NCI-H526 (cell line): Measurements from ENCODE around the gene MAPK8IP3.
A peak's percentile ranks its signal among the peaks of the same experiment; 100 is the strongest.

ENCODE experiments used
- DNase-seq, 2 experiments: peaks; one replicate each; lab custom pipeline; 2025; lab: John Stamatoyannopoulos, UW

Gene MAPK8IP3

DNA sequence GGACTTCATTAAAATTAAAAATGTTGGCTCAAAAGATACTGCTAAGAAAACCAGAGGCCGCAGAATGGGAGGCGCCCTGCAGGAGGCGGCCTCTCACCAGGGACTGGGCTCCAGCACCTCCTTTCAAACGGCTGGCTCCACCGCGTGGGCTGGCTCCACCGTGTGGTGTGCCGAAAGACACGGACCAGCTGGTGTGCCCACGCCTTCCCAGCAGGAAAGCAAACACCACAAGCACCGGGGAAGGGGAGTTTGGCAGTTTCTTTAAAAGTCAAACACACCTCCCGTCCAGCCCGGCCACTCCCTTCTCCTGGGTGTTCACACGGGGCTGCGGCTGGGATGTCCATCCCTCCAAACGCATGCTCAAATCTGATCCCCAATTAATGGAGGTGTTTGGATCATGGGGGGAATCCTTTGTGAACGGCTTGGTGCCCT lies 106.8 kb downstream of the MAPK8IP3 start:
- peak; percentile 3 to 67 for DNase-seq

DNA sequence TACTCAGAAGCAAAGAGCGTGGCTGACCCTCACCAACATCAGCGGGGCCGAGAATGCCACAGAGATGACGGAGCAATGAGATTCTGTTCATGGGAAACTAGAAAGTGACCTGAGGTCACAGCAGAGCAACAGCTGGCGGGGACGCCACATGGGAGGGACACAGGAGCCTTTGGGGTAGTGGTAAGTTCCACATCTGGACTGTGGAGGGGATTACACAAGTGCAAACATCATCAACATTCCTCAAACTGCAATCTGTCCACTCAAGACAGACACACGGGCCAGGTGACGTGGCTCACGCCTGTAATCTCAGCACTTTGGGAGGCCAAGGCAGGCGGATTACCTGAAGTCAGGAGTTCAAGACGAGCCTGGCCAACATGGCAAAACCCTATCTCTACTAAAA lies 109.5 kb downstream of the MAPK8IP3 start:
- DNase-seq, result no peak

DNA sequence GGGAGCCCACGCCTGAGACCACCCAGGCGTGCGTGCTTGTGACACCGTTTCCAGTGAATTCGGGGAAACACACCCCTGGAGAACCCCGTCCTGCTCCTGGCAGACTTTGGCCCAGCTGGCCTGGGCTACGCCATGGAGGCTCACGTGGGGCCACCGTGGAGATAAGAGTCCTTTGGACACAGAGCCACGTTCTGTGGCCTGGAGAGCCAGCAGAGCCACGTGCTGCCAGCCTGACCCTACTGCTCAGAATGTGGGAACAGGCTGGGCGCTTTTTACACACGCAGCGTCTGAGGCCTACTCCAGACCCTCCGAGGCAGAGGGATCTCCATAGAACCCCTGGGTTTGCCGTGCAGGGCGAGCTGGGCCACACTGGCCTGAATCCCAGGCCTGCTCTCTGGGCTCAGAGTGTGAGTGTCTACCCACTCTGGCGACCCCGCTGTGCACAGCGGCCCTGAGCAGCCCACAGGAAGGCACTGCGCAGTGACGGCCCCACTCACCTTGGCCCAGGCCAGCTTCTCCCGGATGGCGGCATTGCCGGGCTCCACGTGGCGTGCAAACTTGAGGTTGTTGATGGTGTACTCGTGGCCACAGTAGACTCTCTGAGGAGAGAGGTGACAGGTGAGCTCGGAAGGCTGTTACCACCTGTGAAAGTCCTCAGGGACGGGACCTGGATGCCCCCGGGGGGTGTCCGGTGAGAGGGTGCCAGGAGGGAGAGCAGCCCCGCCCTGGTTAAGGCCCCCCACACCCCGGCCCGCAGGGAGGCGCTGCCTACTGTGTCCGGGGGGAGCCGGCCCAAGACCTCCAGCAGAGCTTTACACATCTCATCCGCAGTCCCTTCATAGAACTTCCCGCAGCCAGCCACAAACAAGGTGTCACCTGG lies 110.6 kb downstream of the MAPK8IP3 start:
- no peak for DNase-seq

DNA sequence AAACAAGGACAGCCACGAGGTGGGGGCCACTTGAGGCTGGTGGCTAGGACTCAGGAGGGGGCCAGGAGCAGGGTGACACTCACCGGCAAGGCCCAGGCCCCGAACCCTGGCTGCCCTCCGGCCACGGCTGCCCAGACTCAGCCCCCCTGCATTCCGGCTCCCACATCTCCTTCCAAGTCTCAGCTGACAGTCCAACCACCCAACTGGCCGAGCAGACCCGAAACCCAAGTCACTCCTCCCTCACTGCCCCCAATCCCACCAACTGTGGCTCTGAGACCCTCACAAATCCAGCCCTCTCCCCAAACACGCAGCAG lies 111.2 kb downstream of the MAPK8IP3 start:
- no peak for DNase-seq

GRCh38 chr16:1817716-1818115 lies 111.7 kb downstream of the MAPK8IP3 start:
- DNase-seq, result no peak

DNA sequence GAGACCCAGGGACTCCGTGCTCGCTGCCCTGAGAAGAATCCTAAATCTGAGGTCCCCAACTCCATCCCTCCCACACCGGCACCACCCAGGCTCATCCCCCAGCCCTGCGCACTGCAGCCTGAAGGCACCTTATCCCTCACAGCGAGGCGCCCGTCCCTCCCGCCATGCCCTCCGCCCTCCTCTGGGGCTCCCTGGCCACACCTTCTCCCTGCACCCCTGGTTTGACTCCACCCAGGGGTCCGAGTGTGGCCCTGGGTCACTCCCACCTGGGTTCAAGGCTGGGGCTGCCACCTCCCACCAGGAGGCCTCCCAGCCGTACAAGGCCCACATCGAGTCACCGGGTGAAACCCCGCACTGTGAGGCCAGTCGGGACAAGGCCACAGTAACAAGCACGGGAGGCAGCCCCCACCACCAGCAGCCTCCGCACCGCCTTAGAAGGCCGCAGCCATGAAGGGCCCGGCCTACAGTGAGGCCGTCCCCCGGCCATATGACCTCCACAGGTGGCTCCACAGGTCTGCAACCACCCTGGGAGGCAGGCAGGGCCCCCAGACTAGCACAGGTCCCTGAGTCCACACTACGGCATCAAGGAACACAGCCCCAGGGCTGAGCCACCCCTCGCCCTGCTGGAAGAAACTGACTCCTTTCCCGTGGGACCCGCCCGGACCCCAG lies 112.3 kb downstream of the MAPK8IP3 start:
- DNase-seq, result no peak

DNA sequence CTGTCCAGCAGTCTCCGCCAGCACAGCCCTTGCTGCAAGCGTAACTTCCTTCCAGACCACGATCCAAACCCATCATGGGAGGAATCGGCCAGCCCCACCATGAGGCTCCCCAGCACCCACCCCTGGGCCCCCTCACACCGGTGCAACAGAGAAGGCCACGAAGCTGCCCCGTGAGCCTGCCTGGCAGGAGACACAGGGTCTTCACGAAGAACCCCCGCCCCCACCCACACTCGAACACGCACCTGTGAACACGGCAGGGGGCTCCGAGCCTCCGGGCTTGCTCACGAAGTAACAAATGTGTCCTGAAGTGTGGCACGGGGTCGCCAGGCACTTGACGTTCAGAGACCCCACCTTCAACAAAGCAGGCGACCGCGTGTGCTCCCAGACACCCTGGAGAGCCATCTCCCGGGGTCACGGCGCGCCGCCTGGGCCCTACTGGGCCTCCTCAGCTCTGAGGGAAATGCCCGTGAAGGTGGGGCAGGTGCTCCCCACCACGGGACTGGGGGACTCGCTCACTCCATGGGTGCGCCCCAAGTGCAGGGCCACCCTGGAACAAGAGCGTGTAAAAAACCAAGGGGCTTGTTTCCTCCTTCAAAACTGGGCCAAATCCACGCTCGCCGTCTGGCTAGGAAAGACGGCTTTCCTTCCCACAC lies 113.0 kb downstream of the MAPK8IP3 start:
- no peak for DNase-seq

DNA sequence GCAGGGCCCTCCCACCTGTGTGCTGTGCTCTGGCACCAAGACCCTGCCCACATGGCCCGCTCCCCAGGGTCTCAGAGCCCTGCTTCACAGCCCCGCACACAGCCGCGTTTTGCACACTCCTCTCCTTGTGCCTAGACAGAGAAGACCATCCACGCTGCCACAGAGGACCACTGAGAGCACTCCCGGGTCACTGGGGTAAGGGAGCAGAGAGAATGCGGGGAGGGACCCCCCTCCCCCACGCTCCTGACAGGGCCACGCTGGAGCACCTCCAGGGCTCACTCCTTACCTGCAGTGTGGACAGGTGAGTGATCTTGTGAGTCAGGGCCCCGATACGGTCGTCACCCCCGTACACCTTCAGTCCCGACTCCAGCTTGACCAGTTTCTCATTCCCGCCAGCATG lies 113.6 kb downstream of the MAPK8IP3 start:
- no peak for DNase-seq
